ENCODE data around the gene PSMA5. TPM values are rescaled to one million over a fixed set of nuclear protein-coding genes. Genes with fewer than 3 reads are reported as not detected.

PSMA5 gene
- total RNA-seq, 4 donors from 2014 or later: 25.1 to 35.7 (median 28.0) TPM

DNA sequence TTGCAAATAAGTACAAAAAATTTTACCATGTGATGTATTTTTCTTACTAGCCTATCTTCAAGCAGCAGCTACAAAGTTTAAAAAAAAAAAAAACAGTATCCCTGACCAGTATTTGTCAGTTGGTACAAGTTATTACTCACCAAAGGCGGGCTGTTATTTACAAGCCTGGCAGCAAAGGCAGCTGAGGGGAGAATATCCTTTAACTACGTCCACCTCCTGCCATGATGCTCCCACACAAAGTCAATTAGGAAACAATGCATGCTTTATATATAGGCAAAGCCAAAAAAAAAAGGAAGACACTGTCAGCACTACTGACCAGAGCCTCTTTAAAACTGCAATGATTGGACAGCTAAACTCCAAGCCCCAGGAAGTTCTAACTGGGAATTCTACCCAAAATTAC, 13.7 kb downstream of the PSMA5 start:
- no peak for TF ChIP-seq POLR2A (IDR thresholded peaks at IDR 0.05)
- TF ChIP-seq, protein P1, sequence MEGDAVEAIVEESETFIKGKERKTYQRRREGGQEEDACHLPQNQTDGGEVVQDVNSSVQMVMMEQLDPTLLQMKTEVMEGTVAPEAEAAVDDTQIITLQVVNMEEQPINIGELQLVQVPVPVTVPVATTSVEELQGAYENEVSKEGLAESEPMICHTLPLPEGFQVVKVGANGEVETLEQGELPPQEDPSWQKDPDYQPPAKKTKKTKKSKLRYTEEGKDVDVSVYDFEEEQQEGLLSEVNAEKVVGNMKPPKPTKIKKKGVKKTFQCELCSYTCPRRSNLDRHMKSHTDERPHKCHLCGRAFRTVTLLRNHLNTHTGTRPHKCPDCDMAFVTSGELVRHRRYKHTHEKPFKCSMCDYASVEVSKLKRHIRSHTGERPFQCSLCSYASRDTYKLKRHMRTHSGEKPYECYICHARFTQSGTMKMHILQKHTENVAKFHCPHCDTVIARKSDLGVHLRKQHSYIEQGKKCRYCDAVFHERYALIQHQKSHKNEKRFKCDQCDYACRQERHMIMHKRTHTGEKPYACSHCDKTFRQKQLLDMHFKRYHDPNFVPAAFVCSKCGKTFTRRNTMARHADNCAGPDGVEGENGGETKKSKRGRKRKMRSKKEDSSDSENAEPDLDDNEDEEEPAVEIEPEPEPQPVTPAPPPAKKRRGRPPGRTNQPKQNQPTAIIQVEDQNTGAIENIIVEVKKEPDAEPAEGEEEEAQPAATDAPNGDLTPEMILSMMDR (IDR thresholded peaks at IDR 0.05): no peak
- Histone ChIP-seq H3K9me3 (no peaks in the 10 kb centered on the region), H3K4me1 (no peaks in the 10 kb centered on the region), H3K36me3 (peaks cover 53 to 71% of the 10 kb centered on the region in 2 donors), H3K27me3 (no peaks in the 10 kb centered on the region), H3K4me3 (replicated peaks in 1 of 3) (no peak overlapping the region), H3K27ac (no peak overlapping the region)
- DNase-seq: no peak
- intact Hi-C loops (cut with DNase I): no loop called here
- WGBS, 2 donors: 92 to 94% methylated on average over 2 of the region's 2 CpGs

DNA sequence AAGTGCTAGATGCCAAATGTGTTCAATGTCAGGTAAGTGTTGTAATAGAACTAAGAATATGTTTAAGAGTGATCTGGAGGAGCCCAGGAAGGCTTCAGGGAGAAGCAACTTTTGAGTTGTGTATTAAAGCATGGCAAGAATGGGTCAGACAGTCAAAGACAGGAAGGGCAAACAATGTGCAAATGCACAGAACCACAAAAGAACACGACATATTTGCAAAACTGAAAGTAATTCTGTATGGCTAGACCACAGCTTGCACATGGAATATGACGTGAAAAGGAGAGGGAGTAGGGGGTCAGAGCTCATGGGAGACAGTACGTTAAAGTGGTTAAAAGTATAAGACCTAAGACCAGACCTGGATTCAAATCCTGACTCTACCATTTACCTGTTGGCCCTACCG, 21.4 kb downstream of the PSMA5 start:
- intact Hi-C loops (cut with DNase I): loop anchor here (5.0 kb wide), 1 partner anchor 138 kb away; no protein-coding TSS in a partner anchor
- Histone ChIP-seq H3K4me3 (replicated peaks in 1 of 3) (no peak overlapping the region), H3K9me3 (no peaks in the 10 kb centered on the region), H3K27me3 (no peaks in the 10 kb centered on the region), H3K36me3 (peaks cover 25 to 37% of the 10 kb centered on the region in 2 donors), H3K27ac (no peak overlapping the region), H3K4me1 (no peaks in the 10 kb centered on the region)
- no peak for DNase-seq
- TF ChIP-seq, protein P1 (IDR thresholded peaks at IDR 0.05): no peak
- TF ChIP-seq POLR2A (IDR thresholded peaks at IDR 0.05): no peak
- WGBS, 2 donors: 74 to 88% methylated on average over 4 of the region's 4 CpGs

DNA sequence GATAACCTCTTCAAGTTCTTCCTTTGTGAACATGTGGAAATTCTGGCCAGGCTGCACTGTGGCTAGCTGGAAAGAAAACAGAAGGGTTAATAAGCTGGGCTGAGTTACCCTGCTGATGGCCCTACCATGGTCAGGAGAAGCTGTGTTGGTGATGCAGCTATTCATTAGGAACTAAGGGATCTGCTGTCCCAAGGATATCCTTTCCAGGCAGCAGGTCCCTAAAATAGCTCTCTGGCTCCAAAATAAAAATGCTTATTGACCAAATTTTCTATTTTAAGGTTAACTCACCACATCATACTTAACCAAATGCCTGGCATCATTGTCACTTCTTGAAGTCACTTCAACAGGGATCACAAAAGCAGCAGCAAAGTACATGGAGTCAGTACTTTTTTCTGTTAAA, 24.2 kb downstream of the PSMA5 start:
- Histone ChIP-seq H3K9me3 (no peaks in the 10 kb centered on the region), H3K4me3 (replicated peaks in 1 of 3) (no peak overlapping the region), H3K27ac (no peak overlapping the region), H3K4me1 (peaks cover 6 to 11% of the 10 kb centered on the region in 2 donors), H3K36me3 (peaks cover 8 to 15% of the 10 kb centered on the region in 2 donors), H3K27me3 (no peaks in the 10 kb centered on the region)
- DNase-seq: no peak
- TF ChIP-seq, protein P1 (IDR thresholded peaks at IDR 0.05): no peak
- TF ChIP-seq POLR2A (IDR thresholded peaks at IDR 0.05): no peak
- intact Hi-C loops (cut with DNase I): loop anchor here (5.0 kb wide), 1 partner anchor 135 kb away; no protein-coding TSS in a partner anchor

DNA sequence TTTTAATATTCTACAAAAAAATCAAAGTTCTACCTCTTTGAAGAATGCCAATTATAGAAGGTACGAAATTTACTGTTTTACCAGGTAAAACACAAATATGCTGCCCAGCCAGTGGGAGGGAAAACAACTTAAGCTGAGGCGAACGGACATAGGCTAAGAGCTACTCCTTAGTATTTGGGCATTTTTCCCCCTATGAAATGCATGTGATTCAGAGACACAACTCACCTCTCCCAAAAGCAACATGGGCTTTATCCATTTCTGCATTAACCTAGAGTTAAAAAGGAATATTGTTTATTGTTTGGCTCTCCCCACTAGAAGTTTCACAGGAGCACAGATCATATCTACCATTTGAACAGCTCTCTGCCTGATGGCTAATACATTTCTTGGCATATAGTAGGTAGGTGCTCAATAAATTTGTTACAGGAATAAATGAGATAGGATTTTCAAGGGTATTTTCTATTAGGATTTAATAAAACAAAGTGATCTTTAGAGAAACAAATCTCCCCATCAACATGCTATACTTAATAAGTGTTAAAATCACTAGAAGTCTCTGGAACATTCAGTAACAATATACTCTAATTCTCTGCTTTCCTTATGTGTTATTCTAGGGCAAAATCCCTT, 26.1 kb downstream of the PSMA5 start:
- 92 to 93% methylated on average over 3 of the region's 3 CpGs for WGBS, 2 donors
- TF ChIP-seq POLR2A (IDR thresholded peaks at IDR 0.05): no peak
- TF ChIP-seq, protein P1 (IDR thresholded peaks at IDR 0.05): no peak
- Histone ChIP-seq H3K4me1 (peaks cover 12 to 18% of the 10 kb centered on the region in 2 donors), H3K27ac (no peak overlapping the region), H3K36me3 (peaks cover 8 to 15% of the 10 kb centered on the region in 2 donors), H3K27me3 (no peaks in the 10 kb centered on the region), H3K4me3 (replicated peaks in 1 of 3) (no peak overlapping the region), H3K9me3 (no peaks in the 10 kb centered on the region)
- intact Hi-C loops (cut with DNase I): loop anchor here (5.0 kb wide), 1 partner anchor 133 kb away; no protein-coding TSS in a partner anchor
- DNase-seq: no peak

DNA sequence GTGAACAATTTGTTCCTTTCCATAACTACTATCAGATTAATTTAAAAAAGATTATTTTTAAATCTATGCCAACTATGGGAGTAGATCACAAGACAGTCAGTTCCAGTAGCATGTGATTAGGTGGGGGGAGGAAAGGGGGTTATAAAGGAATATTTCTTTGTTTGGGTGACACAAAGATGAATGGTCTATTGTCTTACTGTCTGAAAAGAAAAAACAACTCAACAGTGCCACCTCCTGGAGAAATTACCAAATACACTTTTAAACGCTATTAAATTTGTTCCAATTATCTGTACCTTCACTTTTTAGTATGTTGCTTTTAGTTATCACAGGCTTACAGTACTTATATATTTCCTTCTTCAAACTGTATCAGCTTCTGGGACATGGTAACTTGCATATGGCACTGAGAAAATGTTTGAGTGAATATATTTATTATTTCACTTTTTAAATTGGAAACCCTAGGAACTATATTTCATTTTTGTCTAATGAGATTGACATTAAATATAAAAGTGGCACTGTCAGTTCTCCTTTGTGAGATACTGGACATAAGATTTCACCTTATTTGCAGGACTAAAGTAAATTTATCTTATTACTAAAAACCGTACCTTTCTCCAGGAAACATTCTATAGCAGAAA, 26.8 kb downstream of the PSMA5 start:
- WGBS, 2 donors: 41 to 42% methylated on average over 2 of the region's 2 CpGs
- intact Hi-C loops (cut with DNase I): loop anchor here (5.0 kb wide), 1 partner anchor 117 kb away; the partner anchor contains the start of gene PSRC1
- peaks cover 8 to 11% of the 10 kb centered on the region in 2 donors for H3K36me3 ChIP-seq
- H3K9me3 ChIP-seq: no peaks in the 10 kb centered on the region
- no peak overlapping the region for H3K27ac ChIP-seq
- TF ChIP-seq POLR2A (IDR thresholded peaks at IDR 0.05): no peak
- TF ChIP-seq, protein P1 (IDR thresholded peaks at IDR 0.05): peak in 5 of 6 experiments; percentile 31 to 88 (median 61)
- H3K27me3 ChIP-seq: no peaks in the 10 kb centered on the region
- H3K4me1 ChIP-seq: peaks cover 14 to 21% of the 10 kb centered on the region in 2 donors
- DNase-seq: no peak
- no peak overlapping the region for H3K4me3 ChIP-seq (replicated peaks in 1 of 3)

All from thyroid gland (tissue), 4 donors.